GM19372 (cell line): Measurements from ENCODE around the gene SESN1.
"Not testable (repeated sequence)": the region's sequence is repeated elsewhere in the genome, so short reads cannot be mapped to it uniquely, and the experiment has no call there.

ENCODE experiments used
- ATAC-seq: cut with Tn5 transposase; IDR thresholded peaks from one replicate; pipeline ENCODE4 v1.9.1; 2021; ENCODE audit warnings: mild to moderate bottlenecking, low read depth, moderate library complexity; ENCODE audit not compliant: unreplicated experiment

The SESN1 gene

DNA sequence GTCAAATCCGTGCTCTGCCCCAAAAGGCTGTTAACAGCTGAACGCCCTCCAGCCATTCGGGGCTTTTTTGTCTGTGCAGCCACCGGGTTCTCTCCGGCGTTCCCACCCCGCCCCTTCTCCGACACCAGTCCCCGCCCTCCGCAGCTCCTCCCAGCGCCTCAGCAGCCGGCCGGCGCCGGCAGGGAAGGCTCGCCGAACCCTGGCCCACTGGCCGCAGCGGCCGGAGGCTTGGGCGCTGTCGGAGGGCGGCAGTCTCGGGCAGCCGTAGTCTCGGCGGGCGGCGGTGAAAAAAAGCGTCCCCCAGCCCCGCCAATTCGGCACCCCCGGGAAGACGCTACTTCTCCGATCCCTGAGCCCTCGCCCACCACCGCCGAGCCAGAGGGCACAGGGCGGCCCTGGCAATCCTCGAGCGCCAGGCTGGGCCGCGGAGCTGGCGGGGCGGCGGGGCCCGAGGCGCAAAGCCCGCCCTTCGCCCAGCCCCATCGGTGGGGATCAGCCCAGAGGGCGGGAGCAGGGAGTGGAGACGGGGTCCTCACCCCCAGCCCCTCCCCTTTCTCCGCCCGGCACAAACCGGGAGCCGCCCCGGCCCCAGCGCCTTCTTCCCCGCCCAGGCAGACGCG is at the start of gene SESN1:
Gene SESN1, minus strand, starts transcription at position 431 of the 620 bp plus-strand sequence. CDS start 773 bp downstream, outside the sequence.
- peak; percentile 54 for ATAC-seq

DNA sequence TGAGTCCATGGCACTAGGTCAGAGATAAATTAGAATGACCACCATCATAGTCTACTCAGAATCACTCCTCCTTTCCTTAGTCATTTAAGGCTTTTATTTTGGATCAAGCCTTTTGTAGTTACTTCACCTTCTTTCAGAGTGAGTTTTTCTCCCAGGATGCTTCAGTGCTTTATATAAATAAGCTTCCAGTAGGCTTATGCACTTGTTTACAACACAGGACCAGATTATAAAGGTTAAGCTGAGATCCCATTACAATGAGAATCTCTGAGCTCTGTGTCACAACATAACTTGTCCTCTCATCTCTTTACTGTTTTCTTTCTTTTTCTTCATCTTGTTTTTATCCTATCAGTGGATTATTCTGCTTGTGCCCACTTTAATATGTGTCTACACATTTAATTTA is 48.5 kb upstream of the SESN1 start:
- ATAC-seq, result no peak

DNA sequence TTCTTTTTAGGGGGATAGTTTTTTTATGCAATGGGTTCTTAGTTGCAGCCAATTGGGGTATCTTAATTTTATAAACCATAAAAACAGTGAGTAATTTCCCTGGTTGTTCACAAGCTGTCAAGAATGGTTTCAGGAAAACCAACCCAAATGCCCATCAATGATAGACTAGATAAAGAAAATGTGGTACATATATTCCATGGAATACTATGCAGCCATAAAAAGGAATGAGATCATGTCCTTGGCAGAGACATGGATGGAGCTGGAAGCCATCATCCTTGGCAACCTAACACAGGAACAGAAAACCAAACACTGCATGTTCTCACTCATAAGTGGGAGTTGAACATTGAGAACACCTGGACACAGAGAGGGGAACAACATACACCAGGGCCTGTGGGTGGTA is 47.4 kb upstream of the SESN1 start:
- ATAC-seq, result not testable (repeated sequence)

DNA sequence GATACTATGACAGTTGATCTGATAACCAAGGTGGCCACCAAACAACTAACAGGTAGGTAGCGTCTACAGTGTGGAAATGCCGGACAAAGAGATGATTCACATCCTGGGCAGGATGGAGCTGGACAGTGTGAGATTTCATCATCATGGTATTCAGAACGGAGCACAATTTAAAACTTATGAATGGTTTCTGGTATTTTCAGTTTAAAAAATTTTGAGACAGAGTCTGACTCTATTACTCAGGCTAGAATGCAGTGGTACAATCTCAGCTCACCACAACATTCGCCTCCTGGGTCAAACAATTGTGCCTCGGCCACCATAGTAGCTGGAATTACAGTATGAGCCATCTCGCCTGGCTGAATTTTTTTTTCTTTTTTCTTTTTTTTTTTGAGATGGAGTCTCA is 44.5 kb upstream of the SESN1 start:
- no peak for ATAC-seq

DNA sequence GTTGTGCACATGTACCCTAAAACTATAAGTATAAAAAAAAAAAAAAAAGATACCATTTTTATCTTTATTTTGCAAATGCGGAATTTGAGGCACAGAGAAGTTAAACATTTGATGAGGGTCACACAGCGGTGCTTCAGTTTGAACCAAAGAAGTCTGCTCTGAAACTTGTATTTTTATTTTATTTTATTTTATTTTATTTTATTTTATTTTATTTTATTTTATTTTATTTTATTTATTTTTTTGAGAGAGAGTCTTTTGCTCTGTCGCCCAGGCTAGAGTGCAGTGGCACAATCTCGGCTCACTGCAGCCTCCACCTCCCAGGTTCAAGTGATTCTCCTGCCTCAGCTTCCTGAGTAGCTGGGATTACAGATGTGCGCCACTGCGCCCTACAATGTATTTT is 41.9 kb upstream of the SESN1 start:
- not testable (repeated sequence) for ATAC-seq

DNA sequence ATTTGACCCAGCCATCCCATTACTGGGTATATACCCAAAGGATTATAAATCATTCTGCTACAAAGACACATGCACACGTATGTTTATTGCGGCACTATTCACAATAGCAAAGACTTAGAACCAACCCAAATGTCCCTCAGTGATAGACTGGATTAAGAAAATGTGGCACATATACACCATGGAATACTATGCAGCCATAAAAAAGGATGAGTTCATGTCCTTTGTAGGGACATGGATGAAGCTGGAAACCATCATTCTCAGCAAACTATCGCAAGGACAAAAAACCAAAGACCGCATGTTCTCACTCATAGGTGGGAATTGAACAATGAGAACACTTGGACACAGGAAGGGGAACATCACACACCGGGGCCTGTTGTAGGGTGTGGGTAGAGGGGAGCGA is 41.4 kb upstream of the SESN1 start:
- ATAC-seq, result not testable (repeated sequence)

DNA sequence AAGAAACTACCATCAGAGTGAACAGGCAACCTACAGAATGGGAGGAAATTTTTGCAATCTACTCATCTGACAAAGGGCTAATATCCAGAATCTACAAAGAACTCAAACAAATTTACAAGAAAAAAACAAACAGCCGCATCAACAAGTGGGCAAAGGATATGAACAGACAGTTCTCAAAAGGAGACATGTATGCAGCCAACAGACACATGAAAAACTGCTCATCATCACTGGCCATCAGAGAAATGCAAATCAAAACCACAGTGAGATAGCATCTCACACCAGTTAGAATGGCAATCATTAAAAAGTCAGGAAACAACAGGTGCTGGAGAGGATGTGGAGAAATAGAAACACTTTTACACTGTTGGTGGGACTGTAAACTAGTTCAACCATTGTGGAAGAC is 41.0 kb upstream of the SESN1 start:
- not testable (repeated sequence) for ATAC-seq

DNA sequence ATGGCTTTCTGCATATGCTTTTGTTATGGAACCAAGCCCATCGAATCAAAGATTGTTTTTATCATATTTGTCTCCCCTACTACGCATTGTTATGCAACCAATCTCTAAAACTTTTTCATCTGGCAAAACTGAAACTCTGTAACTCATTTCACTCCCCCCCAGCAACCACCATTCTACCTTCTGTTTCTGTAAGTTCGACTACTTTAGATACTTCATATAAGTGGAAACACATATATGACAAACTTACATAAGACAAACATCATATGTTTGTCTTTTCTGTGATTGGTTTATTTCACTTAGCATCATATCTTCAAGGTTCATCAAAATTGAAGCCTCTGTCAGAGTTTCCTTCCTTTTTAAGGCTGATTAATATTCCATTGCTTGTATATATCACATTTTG is 35.4 kb upstream of the SESN1 start:
- no peak for ATAC-seq

DNA sequence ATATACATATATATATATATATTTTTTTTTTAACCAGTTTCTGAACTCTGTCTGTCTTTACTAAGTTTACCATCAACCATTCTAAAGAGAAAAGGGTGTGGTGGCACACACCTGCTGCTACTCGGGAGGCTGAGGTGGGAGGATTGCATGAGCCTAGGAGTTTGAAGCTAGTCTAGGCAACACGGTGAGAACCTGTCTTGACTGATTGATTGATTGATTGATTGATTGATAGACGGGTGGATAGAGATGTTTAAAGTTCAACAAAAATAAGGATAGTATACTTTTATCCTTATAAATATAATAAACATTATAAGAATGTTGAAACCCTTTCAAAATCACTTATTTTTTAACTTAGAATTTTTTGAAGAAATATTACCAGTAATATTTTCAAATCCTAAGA is 30.9 kb upstream of the SESN1 start:
- ATAC-seq, result no peak

DNA sequence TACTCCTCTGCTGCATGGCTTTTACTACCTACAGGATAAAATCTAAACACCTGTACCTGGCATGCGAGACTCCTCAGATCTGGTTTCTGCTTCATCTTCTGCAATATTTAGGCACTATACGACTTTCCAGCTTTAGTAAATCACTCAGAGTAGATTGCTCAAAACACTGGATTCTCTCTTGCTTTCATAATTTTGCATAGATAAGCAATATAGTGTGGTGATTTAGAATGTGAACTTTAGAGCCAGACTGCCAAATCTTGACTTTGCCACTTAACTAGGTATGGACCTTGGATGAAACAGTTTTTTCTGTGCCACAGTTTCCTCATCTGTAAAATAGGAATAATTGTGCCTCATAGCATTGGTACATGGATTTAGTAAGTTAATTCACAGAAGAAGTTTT is 29.6 kb upstream of the SESN1 start:
- ATAC-seq, result no peak

DNA sequence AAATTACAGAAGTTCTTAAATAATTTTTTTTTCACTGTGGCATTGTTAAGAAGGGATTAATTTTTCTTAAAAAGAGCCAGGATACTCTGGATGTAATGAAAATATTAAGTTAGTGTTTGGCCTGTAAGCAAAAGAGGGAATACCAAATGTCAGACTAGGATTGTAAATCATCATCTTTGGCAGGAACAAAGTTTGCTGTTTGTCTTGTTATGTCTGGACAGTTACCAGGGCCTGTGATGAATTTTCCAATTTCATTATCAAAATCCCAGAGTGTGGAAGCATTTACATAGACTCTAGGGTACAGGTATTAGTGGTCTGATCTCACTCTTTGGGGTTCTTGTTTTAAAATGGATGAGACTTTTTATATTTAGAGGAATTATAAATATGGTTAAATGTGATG is 26.8 kb upstream of the SESN1 start:
- ATAC-seq, result no peak

DNA sequence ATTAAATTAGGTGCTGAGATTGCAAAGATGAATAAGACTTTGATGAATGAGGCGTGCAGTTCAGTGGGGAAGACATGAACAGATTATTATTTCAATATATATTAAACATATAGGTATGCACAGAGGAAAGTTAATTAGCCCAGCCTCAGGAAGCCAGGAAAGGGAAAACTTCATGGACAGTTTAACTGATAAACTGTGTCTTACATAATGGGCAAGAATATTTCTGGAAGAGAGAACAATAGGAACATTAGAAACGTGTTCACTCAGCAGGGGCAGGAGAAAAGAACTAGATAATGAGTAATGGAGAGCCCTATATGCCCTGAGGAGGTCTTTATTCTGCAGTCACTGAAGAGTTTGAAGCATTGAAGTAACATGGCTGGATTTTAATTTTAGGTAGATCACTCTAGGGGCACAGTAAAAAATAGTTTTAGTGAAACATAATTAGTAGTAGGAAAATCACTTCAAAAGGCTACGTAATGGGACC is 24.3 kb upstream of the SESN1 start:
- ATAC-seq, result no peak

DNA sequence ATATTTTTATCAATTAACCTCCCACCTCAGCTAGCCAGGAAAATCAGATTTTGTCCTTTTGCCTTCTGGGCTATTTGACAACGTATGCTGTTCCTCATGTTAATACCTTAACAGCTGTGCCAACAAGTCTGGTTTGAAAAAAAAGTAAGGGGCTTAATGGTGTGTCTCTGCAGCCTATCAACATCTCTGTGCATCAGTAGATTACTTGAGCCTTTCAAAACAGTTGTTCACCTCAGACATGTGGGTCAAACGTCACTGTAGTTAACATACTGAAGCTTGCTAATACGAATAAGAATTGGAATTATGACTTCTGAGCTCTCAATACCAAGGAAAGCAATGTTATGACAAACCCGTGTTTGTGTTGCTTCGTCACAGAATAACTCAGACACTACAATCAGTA is 23.7 kb upstream of the SESN1 start:
- ATAC-seq, result no peak

DNA sequence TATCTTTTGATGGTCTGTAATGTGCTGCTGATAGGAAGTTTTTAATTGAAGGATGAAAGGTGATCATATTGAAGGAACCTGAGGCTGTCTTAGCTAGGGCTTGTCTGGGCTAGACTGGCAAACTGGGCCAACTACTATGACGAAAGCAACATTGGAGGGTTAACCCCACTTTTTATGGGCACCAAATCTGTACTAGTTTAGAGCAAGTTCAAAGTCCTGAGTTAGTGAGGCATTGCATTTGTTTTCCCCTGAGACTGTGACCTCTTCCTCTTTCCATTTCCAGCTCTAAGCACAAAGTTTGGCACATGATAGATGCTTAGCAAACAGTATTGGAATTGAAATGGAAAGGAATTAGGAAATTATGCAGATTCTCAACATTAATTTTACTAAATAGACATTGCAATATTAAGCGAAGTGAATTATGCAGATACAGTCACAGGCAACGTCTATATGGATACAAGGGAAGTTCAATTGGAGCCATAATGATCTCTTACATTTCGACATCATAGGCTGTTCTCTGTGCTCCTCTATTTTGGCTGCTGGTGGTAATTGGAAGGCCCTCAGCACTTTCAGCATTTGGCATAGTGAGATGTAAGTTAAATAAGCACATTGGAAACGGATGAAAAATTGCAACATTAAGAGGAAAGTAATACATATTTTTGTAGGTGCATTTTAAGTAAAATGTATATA is 22.8 kb upstream of the SESN1 start:
- no peak for ATAC-seq

DNA sequence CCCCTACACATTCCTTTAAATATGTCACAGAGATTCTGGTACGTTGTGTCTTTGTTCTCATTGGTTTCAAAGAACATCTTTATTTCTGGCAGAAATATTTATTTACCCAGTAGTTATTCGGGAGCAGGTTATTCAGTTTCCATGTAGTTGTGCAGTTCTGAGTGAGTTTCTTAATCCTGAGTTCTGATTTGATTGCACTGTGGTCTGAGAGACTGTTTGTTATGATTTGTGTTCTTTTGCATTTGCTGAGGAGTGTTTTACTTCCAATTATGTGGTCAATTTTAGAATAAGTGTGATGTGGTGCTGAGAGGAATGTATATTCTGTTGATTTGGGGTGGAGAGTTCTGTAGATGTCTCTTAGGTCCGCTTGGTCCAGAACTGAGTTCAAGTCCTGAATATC is 18.0 kb upstream of the SESN1 start:
- ATAC-seq, result not testable (repeated sequence)

DNA sequence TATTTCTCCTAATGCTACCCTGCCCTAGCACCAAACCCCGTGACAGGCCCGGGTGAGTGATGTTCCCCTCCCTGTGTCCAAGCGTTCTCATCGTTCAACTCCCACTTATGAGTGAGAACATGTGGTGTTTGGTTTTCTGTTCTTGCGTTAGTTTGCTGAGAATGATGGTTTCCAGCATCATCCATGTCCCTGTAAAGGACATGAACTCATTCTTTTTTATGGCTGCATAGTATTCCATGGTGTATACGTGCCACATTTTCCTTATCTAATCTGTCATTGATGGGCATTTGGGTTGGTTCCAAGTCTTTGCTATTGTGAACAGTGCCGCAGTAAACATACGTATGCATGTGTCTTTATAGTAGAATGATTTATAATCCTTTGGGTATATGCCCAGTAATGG is 15.0 kb upstream of the SESN1 start:
- not testable (repeated sequence) for ATAC-seq

DNA sequence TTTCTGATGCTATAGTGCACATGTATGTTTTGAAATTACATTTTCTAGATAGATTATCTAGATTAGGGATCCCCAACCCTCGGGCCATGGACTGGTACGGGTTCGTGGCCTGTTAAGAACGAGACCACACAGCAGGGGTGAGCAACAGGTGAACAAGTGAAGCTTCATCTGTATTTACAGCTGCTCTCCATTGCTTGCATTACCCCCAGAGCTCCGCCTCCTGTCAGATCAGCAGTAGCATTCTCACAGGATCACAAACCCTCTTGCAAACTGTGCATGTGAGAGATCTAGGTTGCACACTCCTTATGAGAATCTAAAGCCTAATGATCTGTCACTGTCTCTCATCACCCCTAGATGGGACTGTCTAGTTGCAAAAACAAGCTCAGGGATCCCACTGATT is 11.0 kb upstream of the SESN1 start:
- ATAC-seq, result no peak

DNA sequence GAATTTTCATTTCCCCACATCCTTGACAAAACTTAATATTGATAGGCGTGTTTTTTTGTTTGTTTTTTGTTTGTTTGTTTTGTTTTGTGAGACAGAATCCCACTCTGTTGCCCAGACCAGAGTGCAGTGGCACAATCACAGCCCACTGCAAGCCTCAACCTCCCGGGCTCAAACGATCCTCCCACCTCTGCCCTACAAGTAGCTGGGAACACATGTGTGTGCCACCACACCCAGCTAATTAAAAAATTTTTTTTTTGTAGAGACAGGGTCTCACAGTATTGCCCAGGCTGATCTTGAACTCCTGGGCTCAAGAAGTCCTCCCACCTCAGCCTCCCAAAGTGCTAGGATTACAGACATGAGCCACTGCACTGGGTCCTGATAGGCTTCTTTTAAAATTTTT is 9.9 kb upstream of the SESN1 start:
- ATAC-seq, result no peak

DNA sequence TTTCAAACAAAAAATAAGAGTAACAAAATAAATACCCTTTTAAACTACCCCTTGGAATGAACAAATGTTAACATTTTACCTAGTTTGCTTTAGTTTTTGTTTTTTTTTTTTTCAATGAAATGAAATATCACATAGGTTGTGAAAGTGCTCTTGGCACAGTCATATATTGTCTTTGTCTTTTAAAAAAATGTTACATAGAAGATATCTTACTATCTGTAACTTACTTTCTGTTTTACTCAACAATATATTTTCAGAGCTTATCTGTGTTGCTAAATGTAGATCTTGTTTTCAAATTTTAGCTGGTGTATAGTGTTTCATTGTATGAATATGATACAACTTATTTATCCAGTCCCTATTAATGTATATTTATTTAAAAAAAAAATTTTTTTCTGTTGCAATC is 9.3 kb upstream of the SESN1 start:
- ATAC-seq, result no peak

DNA sequence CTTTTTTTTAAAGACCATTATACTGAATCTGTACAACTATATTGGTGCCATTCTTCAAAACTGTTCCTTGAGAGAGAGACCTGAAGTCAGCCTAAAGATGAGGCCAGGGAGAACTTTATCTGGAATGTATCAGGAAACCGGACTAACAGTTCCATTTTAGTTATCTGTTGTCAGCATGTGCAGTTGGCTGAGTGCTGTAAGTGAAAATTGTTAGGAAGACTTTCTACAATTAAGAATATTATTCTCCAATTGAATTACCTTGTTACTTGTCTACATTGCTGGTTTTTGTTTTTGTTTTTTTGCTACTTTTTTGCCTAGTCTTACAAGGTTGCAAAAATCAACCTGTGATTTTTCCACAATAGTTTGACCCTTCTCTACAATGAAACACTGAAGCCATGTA is 8.1 kb upstream of the SESN1 start:
- ATAC-seq, result no peak

DNA sequence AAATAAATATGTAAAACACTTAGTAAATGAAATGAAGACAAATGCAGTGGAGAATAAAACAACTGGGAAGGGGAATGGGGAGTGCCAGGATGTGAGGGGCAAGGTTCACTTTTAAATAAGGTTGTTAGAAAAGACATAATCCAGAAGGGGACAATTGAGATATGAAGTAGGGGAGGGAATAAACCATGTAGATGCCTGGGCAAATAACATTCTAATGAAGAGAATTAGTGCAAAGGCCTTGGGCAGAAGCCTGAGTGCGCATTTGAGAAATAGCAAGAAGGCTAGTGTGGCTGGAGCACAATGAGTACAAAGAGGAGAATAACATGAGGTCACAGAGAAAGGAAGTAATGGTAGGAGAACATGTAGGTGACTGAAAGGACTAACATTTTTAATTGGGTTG is 3.0 kb upstream of the SESN1 start:
- no peak for ATAC-seq

DNA sequence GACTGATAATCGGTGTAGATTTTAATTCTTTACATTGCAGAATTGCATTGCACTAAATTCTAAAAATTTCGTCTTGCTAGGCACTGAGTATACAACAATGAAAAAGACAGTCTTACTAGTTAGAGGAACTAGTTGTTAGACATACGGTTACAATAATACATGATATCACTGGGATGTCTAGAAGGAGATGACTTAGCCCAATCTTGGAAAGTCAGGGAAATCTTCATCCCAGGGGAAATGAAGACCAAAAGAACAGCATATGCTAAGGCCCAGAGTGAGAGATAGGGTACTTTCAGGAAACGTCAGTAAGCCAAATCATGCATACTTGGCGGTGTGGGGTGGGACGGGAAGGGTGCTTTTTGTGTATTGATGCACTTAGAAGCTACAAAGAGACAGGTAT is 1.6 kb upstream of the SESN1 start:
- no peak for ATAC-seq

DNA sequence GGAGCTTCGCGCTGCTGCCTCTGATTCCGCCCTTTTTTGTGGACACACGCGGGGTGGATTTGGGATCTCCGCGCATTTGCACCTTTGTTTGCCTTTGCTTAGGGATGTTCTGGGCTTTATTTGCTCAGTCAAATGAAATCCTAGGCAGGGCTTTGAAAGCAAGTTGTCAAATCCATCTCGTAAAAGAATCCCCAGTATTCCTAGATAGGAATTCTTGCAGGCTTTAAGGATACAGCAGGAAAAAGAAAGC is 1.1 kb upstream of the SESN1 start:
- ATAC-seq, result no peak
